ENCODE data around the gene PLOD2.

PLOD2 gene

DNA sequence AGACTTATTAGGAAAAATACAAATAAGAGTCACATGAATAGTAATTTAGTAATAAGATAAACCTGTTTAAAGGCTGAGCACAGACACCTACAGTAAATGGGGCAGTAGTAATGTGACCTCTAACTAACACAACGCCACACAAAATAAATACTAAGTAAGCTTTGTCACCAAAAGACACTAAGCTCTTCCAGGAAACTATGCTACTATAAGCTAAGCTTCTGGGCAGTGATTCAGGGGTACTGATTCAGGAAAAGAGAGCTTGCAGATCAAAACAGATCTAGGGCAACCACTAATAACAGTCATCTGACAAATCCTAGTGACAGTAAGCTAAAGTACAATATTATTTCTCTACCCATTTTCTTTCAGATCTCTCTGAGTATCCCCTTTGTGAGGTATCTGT, 68.8 kb downstream of the PLOD2 start:
- no peak for DNase-seq

- no peak for DNase-seq
Measured at GRCh38 chr3:146091397-146091796, 69.6 kb downstream of the PLOD2 start.

DNA sequence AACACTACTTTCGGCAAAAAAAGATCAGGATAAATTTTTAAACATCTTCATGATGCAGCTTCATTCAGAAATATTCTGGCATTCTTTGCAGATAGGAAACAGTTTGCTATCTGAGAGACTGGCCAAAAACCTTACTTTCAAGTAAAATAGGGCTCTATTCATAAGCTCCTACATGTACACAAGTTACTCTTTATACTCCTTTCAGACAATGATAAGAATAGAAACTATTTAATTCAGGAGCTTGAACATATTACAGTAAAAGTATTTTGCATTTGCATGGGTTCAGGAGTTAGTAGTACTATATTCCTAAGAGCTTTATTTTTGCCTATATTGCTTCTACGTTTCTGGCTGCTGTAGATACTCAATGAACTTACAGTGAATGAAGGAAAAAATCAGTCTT, 70.5 kb downstream of the PLOD2 start:
- no peak for DNase-seq

- no peak for DNase-seq
Measured at GRCh38 chr3:146088840-146089239, 72.1 kb downstream of the PLOD2 start.

- DNase-seq = no peak
Measured at GRCh38 chr3:146087116-146087515, 73.9 kb downstream of the PLOD2 start.

- DNase-seq = no peak
Measured at GRCh38 chr3:146086211-146086610, 74.8 kb downstream of the PLOD2 start.

GRCh38 chr3:146085678-146086077, 75.3 kb downstream of the PLOD2 start:
- DNase-seq = no peak

DNA sequence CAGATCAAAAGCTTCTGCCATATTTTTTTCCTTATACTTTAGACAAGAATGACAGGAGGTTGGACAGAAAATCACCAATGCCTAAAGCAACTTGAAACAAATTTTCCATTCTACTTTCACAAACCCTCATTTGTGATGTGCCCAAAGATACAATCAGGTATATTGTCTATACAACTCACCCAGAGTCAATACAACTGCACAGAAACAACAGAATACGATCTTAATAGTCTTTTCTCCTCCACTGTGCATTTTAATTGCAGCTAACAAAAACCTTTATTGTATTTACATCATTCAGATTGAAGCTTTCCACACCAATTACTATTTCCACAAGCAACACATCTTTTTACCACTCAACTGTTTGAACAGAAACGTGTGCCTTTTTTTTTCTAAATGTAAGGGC, 80.4 kb downstream of the PLOD2 start:
- no peak for DNase-seq

- no peak for DNase-seq
Measured at GRCh38 chr3:146078031-146078430, 83.0 kb downstream of the PLOD2 start.

DNA sequence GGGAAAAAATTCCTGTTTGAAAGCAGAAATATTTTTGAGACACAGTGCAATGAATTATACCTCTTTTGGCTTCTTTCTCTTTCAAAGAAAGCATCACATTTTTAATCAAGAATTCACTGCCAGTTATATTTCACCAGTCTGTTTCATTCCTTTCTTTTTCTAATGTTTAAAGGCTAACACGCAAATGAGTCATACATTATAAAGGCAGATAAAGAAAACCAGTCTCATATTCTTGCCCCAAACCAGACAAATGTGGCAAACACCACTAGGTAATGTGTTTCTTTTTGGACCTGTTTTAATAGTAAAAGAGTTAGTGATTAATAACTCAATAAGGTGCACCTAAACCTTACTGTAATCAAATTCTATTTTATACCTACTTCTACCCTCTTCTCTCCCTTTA, 83.8 kb downstream of the PLOD2 start:
- no peak for DNase-seq

DNA sequence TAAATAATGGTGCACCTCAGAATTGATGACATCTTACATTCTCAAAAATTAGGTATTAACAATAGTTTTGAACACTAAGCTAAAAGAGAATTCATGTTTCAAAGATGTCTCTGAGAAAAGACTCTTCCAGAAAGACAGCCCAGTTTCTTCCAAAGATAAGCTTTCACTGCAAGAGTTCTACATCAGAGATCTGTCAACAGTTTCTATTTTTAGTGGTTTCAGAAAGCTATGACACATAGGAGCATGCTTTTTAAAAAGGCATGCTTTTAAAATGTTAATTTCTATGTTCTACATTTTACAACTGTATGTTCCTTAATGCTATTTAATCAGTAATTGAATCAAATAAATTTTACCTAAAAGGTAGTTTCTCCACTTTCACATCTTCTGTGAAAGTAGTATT, 88.2 kb downstream of the PLOD2 start:
- no peak for DNase-seq

DNA sequence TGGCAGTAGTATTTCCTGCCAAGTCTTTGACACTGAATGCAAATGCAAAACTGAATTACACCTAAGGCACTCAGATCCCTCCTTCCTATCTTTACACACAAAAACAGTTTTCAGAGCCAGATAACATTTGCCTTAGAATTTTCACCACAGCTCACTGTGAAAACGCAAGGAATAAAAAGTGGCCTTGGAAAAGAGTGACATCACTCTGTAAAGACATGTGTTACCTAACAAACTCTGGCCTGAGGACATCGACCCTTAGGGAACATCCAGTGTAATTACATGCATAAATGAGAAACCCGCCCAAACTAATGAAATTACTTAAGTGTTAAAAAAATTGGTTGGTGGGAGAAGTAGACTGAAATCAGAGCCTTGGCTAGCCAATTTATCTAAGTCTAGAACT, 88.9 kb downstream of the PLOD2 start:
- no peak for DNase-seq

DNA sequence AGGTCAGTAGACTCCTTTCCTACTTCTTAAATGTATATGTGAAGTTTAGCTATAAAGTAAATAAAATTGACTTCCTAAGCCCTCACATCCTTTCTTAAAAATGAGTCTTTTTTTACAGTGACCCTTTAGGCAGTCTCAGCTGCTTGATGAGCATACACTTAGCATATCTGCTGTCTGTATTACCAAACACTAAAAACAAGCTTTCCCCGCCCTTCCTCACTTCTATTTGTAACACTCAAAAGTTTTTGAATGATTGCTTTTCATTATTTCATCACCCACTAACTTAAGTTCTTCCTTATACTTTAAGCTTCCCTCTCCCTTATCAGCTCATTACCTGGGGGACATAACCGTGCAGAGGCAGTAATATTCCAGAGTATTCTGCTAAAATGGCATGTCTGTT, 89.4 kb downstream of the PLOD2 start:
- DNase-seq = no peak

GRCh38 chr3:146067048-146067447, 93.9 kb downstream of the PLOD2 start:
- DNase-seq = no peak

DNA sequence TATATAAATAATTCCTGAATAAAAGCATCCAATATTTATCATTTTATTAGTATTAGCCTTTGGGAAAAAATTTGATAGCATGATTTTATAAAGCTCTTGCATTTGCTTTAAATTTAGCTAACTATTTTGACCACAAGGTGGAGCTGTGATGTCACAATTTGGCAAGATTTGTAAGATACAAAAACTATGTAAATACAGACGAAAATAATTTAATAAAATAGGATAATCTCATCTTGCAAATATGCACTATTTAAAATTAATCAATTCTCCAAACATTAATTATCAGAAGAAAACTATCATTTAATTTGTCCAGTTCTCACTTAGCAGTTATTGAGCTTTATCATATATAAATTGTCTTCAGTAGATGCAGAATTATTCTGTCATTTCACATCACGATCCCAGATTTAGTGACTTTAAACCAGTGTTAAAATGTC, 95.4 kb downstream of the PLOD2 start:
- DNase-seq = no peak

DNA sequence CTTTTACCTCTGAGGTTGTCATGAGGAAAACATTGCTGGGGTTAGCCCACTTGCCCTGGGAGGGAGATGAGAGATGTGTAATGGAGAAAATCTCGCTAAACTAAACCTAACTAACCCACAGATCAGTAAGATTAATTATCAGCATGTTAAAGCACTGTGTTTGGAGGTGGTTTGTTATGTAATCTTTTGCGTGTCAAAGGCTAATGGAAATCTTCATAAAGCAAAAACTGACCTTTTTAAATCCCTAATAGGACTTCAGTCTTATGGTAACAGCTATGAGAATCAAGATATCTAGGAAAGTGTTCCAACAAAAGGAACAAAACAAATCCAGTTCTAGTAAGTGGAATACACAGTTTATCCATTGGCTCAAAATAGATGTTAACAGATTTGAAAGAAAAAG, 102.7 kb downstream of the PLOD2 start:
- no peak for DNase-seq

GRCh38 chr3:146052791-146053310, 108.1 kb downstream of the PLOD2 start:
- DNase-seq = no peak

GRCh38 chr3:146052056-146052790, 108.8 kb downstream of the PLOD2 start:
- no peak for DNase-seq

GRCh38 chr3:146050691-146051090, 110.3 kb downstream of the PLOD2 start:
- no peak for DNase-seq

- no peak for DNase-seq
Measured at GRCh38 chr3:146047485-146047884, 113.5 kb downstream of the PLOD2 start.

- DNase-seq = no peak
Measured at GRCh38 chr3:146044046-146044445, 116.9 kb downstream of the PLOD2 start.

DNA sequence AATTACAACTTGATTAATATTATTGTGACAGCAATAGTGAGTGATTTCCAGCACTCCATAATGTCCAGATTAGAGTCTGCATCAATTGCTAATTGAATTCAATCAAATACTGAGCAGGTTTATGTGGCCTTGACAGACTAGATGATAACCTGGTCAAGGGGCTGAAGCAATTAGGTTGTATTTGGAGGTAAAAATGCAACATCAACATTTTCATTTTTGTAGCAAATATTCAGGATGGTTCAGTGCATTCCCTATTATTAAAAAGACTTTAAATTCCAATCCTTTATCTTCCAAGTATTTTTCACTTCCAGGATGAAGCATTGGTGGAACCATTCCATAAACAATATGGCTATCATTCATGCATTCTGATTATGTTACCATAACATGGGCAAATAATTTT, 120.4 kb downstream of the PLOD2 start:
- DNase-seq = no peak

- DNase-seq = no peak
Measured at GRCh38 chr3:146037697-146038096, 123.3 kb downstream of the PLOD2 start.

DNA sequence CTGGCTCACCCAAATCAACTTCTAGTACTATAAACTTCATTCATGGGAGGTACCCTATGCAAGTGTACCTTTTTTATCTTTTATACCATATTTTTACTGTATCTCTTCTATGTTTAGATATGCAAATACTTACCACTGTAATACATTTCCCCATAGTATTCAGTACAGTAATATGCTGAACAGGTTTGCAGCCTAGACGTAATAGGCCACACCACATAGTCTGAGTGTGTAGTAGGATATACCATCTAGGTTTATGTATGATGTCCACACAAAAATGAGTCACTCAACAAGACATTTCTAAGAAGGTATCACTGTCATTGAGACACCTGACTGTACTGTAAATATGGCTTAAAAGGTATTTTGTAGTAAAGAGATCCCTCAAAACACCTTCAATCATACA, 124.7 kb downstream of the PLOD2 start:
- no peak for DNase-seq

DNA sequence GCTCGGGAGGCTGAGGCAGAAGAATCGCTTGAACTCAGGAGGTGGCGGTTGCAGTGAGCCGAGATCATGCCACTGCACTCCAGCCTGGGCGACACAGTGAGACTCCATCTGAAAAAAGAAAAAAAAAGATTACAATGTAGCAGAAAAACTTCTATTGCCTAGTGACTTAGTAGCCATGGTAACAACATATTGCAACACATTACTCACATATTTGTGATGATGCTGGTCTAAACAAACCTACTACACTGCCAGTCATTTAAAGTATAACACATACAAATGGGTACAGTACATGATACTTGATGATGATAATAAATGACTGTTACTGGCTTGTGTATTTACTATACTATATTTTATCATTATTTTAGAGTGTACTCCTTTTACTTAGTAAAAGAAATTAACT, 125.6 kb downstream of the PLOD2 start:
- DNase-seq = no peak
